ENCODE results near the gene KCTD11.

The KCTD11 gene

GRCh38 chr17:7351665-7352502, at the start of gene KCTD11:
KCTD11 (plus strand) TSS chr17:7352162.
- peak; percentile 86 to 88 for DNase-seq (ENCODE audit: low read depth in 2 of 2)

GRCh38 chr17:7304179-7304578, 47.8 kb upstream of the KCTD11 start:
- no peak for DNase-seq (ENCODE audit: low read depth in 2 of 2)

DNA sequence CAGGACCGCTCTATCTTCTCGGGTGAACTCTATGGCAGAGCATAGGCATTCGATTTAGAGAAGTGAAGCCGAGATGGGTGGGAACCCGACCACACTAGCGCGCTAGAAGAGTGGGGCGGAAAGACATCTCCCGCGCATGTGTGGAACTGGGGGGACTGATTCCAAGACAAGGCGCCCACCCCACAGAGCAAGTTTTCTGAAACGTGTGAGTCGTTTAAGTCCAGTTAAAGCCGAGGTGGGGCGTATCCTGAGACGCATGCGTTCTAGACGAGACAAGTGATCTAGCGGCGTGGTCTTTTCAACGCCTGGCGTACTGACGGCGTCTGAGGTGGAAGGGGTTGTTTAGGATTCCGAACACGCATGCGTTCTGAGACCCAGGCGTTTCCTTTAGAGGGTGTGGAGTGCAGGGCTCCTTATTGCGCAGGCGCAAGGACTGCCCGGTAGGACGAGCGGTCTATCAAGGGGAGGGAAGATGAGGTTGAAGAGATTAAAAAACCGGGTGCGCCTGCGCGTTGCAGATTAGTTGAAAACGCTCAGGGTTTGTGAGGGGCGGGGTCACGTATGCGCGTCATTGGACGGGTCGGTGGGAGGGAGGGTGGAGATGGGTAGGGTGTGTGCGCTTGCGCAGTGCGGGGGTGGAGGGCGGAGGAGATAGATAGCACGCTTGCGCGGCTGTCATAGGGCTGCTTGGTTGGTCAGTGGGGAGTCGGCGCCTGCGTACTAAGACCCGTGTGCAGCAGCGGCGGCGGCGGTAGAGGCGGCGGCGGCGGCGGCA, 44.9 kb upstream of the KCTD11 start, which contains the start of gene EIF5A:
Gene EIF5A (plus strand): TSS at position 718 of the 775 bp plus-strand sequence. CDS start 2,008 bp downstream, outside the sequence.
- DNase-seq (ENCODE audit: low read depth in 2 of 2): peak; percentile 100

DNA sequence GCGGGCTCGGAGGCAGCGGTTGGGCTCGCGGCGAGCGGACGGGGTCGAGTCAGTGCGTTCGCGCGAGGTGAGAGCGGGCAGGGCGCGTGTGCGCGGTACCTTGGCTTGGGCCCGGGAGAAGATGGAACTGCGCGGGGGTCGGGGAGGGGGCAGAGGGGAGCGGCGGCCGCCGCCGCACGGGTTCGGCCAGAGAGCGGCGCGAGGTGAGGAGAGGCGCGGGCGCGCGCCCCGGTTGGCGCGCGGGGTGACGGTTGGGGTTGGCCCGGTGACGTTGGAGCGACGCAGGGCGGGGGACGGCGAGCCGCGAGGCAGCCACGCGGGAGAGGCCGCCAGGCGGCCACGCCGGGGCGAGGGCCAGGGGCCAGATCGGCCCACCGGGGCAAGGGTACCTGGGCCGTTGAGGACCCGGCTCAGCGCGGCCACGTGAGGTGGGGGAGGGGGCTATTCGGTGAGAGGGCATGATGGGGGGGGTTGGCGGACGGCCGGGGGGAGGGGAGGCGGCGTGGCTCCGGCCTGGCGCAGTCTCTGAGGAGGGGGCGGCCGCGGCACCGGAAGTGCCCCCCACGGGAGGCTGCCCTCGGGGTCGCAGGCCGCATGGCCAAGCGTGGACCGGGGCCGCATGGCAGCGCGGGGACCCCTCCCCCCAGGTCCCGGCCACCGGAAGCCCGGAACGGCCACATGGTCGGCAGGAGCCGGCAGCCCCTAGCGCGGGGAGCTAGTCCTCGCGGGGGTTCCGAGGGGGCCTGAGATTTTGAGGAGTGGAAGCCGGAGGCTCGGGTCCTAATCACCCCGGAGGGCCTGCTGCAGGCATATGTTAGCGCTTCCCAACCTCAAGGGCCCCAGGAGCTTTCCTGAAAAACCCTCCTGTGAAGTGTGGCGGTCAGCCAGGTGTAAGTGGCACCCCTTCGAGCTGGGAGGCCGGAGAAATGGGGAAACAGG, 44.0 kb upstream of the KCTD11 start:
- DNase-seq (ENCODE audit: low read depth in 2 of 2): no peak

DNA sequence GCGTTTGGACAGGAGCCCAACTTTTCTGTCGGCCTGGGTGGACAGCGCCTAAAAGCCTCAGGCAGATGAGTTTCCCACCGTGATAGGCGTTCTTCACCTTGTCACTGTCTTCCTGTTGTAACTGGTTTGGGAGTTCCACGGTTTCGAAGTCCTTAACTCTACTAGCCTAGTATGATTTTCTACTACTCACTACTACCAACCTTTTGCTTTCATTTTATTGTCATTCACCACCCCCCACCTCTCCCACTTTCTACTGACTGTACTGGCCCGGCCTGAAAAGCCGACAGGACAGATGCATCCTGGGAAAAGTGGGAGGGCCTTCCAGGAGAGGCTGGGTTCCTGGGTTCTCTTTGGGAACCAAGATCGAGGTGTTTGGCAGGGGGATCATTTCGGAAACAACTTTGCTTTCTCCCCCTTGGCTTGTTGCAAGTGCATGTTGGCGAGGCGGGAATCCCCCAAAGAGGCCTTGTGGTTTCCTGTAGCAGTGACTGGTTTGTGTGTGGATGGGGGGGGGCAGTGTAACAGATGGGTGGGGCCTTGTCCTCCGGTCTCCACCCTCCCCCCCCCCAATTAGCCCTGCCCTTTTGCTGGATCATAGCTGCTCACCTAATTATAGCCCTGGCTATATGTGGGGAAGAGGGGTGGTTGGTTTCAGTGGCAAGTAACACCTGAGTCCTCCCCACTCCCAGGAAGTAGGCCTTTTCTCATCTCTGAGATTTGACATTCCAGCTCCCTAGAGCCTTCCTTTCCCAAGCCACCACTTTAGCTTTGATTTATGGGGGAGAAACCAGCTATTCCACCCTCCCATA, 43.1 kb upstream of the KCTD11 start:
- DNase-seq (ENCODE audit: low read depth in 2 of 2): peak; percentile 40 to 44

- no peak for DNase-seq (ENCODE audit: low read depth in 2 of 2)
Observed at GRCh38 chr17:7309628-7310027, 42.3 kb upstream of the KCTD11 start.

DNA sequence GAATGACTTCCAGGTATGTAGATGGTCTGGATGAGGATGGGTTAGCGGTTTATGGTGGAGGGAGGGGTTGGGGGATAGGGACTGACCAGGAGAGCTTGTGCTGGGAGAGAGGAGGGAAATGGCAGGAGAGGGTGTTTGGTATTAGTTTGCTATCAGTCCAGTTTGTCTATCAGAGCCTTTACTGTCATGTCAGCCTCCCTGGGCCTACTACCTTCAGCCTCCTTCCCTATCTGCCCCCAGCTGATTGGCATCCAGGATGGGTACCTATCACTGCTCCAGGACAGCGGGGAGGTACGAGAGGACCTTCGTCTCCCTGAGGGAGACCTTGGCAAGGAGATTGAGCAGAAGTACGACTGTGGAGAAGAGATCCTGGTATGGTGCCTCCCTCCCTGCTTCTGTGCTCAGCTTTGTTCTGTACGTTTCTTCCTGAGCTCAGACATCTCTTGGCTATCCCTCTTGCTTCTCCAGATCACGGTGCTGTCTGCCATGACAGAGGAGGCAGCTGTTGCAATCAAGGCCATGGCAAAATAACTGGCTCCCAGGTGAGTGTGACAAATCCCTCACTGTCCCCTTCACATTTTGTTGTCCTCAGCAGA, 40.8 kb upstream of the KCTD11 start:
- no peak for DNase-seq (ENCODE audit: low read depth in 2 of 2)

GRCh38 chr17:7312432-7313087, 39.4 kb upstream of the KCTD11 start:
- DNase-seq (ENCODE audit: low read depth in 2 of 2): no peak

GRCh38 chr17:7313088-7313889, 38.7 kb upstream of the KCTD11 start:
- no peak for DNase-seq (ENCODE audit: low read depth in 2 of 2)

GRCh38 chr17:7313890-7314718, 37.9 kb upstream of the KCTD11 start:
- DNase-seq (ENCODE audit: low read depth in 2 of 2): no peak

- peak; percentile 46 to 48 for DNase-seq (ENCODE audit: low read depth in 2 of 2)
Observed at GRCh38 chr17:7314719-7315569, 37.0 kb upstream of the KCTD11 start, which contains the start of gene GPS2. GPS2 (minus strand) TSS chr17:7315360; CDS start chr17:7315052, 308 bp downstream.

GRCh38 chr17:7315570-7316235, 36.3 kb upstream of the KCTD11 start:
- no peak for DNase-seq (ENCODE audit: low read depth in 2 of 2)

GRCh38 chr17:7317161-7317803, 34.7 kb upstream of the KCTD11 start:
- DNase-seq (ENCODE audit: low read depth in 2 of 2): no peak

- DNase-seq (ENCODE audit: low read depth in 2 of 2): no peak
Observed at GRCh38 chr17:7318121-7318860, 33.7 kb upstream of the KCTD11 start.

DNA sequence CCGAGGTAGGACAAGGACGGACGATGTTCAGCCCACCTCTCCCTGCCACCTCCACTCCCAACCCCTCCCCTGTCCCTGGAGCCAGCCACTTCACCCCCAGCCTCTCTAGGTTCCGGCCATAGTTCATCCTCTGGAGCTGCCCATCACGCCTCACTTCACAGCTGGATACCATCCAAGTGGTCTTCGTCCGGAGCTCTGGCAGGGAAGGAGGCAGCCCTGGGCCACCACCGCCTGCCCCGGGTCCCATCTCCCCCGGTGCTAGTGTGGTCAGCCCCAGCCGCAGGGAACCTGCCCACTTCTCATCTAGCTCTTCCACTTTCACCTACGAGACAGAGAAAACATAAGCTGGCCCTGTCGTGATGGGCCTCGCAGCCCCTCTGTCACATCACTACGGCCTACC, 30.5 kb upstream of the KCTD11 start:
- no peak for DNase-seq (ENCODE audit: low read depth in 2 of 2)

All from fibroblast of skin of left quadriceps (primary cell).